HCT116 (cell line): ENCODE results near the gene TJAP1. TPM values are rescaled to one million over a fixed set of nuclear protein-coding genes. Genes with fewer than 3 reads are reported as not detected.

Experiments used
- ATAC-seq: fragments of 200-7000 bp; cut with Tn5 transposase; 2 replicates; pipeline ENCODE4 v1.9.1; 2020; ENCODE audit warnings: mild to moderate bottlenecking, moderate library complexity
- BruUV-seq: library from RNA; stranded (reverse); fragments of 400-500 nt; replicated peaks from 2 replicates; lab custom pipeline; 2021; lab: Mats Ljungman, UMichigan
- CTCF ChIA-PET: fragments of 300-600 bp; sonication (Branson Sonifier 250); formaldehyde crosslinking; loops from one replicate; lab custom pipeline; 2021; ENCODE audit warnings: antibody characterized with exemption; lab: Charles Lee
- POLR2A ChIA-PET: fragments of 300-600, 350-600 bp; sonication (Branson Sonifier 250); formaldehyde crosslinking; loops from one replicate; lab custom pipeline; 2021; ENCODE audit warnings: antibody characterized with exemption; lab: Charles Lee
- RAD21 ChIA-PET, 2 experiments: fragments of 300-600 bp; sonication (Branson Sonifier 250); formaldehyde crosslinking; loops; one replicate each; lab custom pipeline; 2023; ENCODE audit warnings: low total read pairs in 2 of 2; ENCODE audit not compliant: uncharacterized antibody in 2 of 2, unreplicated experiment in 2 of 2, low non-redundant PET in 1 of 2; lab: Charles Lee
- DNase-seq: peaks from one replicate; pipeline ENCODE4 v3.0.0-alpha.2; 2010; ENCODE audit warnings: low read depth, low spot score
- H2AFZ ChIP-seq: fragments of 200-600 bp; shearing (Covaris generic), sonication (generic); 2 replicates; pipeline ENCODE4 v1.6.1; 2017; ENCODE audit warnings: low read depth, mixed run types, mixed read lengths, antibody characterized with exemption, low read length; ENCODE audit not compliant: poor library complexity, severe bottlenecking
- H3K27ac ChIP-seq: 2 replicates; pipeline ENCODE4 v1.5.1; 2012; ENCODE audit warnings: low read depth, low read length
- H3K27me3 ChIP-seq: fragments of 200-600 bp; sonication (generic); 2 replicates; pipeline ENCODE4 v1.6.1; 2016; ENCODE audit warnings: mixed run types, low read length, mixed read lengths; ENCODE audit not compliant: insufficient read depth
- H3K36me3 ChIP-seq, 2 experiments: fragments of 200-500 bp in 1 of 2; fragments of 200-600 bp in 1 of 2; sonication (Bioruptor generic) in 1 of 2; sonication (generic) in 1 of 2; 2 replicates each; pipeline versions ENCODE4 v1.5.1 to v1.6.1; 2014 to 2016; ENCODE audit warnings: low read length in 2 of 2, inconsistent platforms in 1 of 2, mixed read lengths in 1 of 2, mixed run types in 1 of 2; ENCODE audit not compliant: insufficient read depth in 2 of 2, control insufficient read depth in 1 of 2
- H3K4me1 ChIP-seq, 2 experiments: fragments of 200-600 bp in 1 of 2; sonication (generic) in 1 of 2; 2 replicates each; pipeline versions ENCODE4 v1.5.1 to v1.6.1; 2012 to 2017; ENCODE audit warnings: low read length in 2 of 2, inconsistent platforms in 1 of 2, mild to moderate bottlenecking in 1 of 2, mixed read lengths in 1 of 2, mixed run types in 1 of 2, moderate library complexity in 1 of 2; ENCODE audit not compliant: insufficient read depth in 2 of 2, control insufficient read depth in 1 of 2
- H3K4me2 ChIP-seq: fragments of 200-600 bp; sonication (generic); 2 replicates; pipeline ENCODE4 v1.6.1; 2017; ENCODE audit warnings: mixed run types, low read length, mixed read lengths
- H3K4me3 ChIP-seq, 2 experiments: fragments of 200-600 bp in 1 of 2; sonication (generic) in 1 of 2; replicated peaks in 1 of 2; 2 replicates each; pipeline ENCODE4 v1.5.1; 2011 to 2016; ENCODE audit warnings: low read length in 2 of 2, control low read depth in 1 of 2, low read depth in 1 of 2, mild to moderate bottlenecking in 1 of 2, mixed read lengths in 1 of 2, mixed run types in 1 of 2
- H3K79me2 ChIP-seq: fragments of 200-600 bp; sonication (generic); 2 replicates; pipeline ENCODE4 v1.6.1; 2017; ENCODE audit warnings: mild to moderate bottlenecking, mixed run types, low read length, moderate library complexity, mixed read lengths; ENCODE audit not compliant: insufficient read depth
- H3K9ac ChIP-seq: fragments of 200-600 bp; sonication (generic); 2 replicates; pipeline ENCODE4 v1.6.1; 2016; ENCODE audit warnings: low read length, mixed read lengths
- H3K9me2 ChIP-seq: fragments of 200-600 bp; sonication (generic), shearing (Covaris generic); 2 replicates; pipeline ENCODE4 v1.6.1; 2017; ENCODE audit warnings: mixed run types, mild to moderate bottlenecking, moderate library complexity; ENCODE audit not compliant: insufficient read depth
- H3K9me3 ChIP-seq, 2 experiments: fragments of 200-500 bp in 1 of 2; fragments of 200-600 bp in 1 of 2; sonication (Bioruptor generic) in 1 of 2; sonication (generic) in 1 of 2; 2 replicates each; pipeline ENCODE4 v1.6.1; 2014 to 2017; ENCODE audit warnings: low read length in 2 of 2, mixed read lengths in 2 of 2, inconsistent platforms in 1 of 2, low read depth in 1 of 2, mild to moderate bottlenecking in 1 of 2, mixed run types in 1 of 2, moderate library complexity in 1 of 2; ENCODE audit not compliant: control insufficient read depth in 1 of 2, insufficient read depth in 1 of 2
- H4K20me1 ChIP-seq: fragments of 200-600 bp; sonication (generic), shearing (Covaris generic); 2 replicates; pipeline ENCODE4 v1.6.1; 2017; ENCODE audit warnings: mixed run types, mild to moderate bottlenecking, moderate library complexity; ENCODE audit not compliant: insufficient read depth
- ATF3 ChIP-seq: IDR thresholded peaks from 2 replicates; pipeline ENCODE4 v1.6.1; 2012
- CBX3 ChIP-seq: IDR thresholded peaks from 2 replicates; pipeline ENCODE4 v1.6.1; 2012; ENCODE audit warnings: low read depth
- CTCF ChIP-seq, 3 experiments: fragments of 200-600 bp in 1 of 3; sonication (generic) in 1 of 3; IDR thresholded peaks in 2 of 3; conservative IDR thresholded peaks in 1 of 3; 2 replicates each; pipeline ENCODE4 v1.5.1; 2012 to 2017; ENCODE audit warnings: low read depth in 2 of 3, low read length in 2 of 3, antibody characterized with exemption in 1 of 3, borderline replicate concordance in 1 of 3, control low read depth in 1 of 3, mild to moderate bottlenecking in 1 of 3, mixed read lengths in 1 of 3, mixed run types in 1 of 3, moderate library complexity in 1 of 3; ENCODE audit not compliant: insufficient read depth in 1 of 3
- EGR1 ChIP-seq: IDR thresholded peaks from 2 replicates; pipeline ENCODE4 v1.6.1; 2012; ENCODE audit warnings: low read depth
- ELF1 ChIP-seq: IDR thresholded peaks from 2 replicates; pipeline ENCODE4 v1.6.1; 2012; ENCODE audit warnings: low read depth, borderline replicate concordance
- EZH2 ChIP-seq: fragments of 200-600 bp; sonication (generic); IDR thresholded peaks from 2 replicates; pipeline ENCODE4 v1.6.1; 2017; ENCODE audit warnings: antibody characterized with exemption, mixed run types
- POLR2A ChIP-seq: IDR thresholded peaks from 2 replicates; pipeline ENCODE4 v1.7.0; 2011; ENCODE audit warnings: borderline replicate concordance; ENCODE audit not compliant: insufficient read depth, insufficient read length; ENCODE audit errors: extremely low read depth
- POLR2AphosphoS5 ChIP-seq: IDR thresholded peaks from 2 replicates; pipeline ENCODE4 v1.6.1; 2011; ENCODE audit warnings: mild to moderate bottlenecking, low read depth, low read length, moderate library complexity
- RAD21 ChIP-seq: IDR thresholded peaks from 2 replicates; pipeline ENCODE4 v1.6.1; 2012; ENCODE audit warnings: low read depth, mild to moderate bottlenecking
- REST ChIP-seq: IDR thresholded peaks from 2 replicates; pipeline ENCODE4 v1.6.1; 2012; ENCODE audit warnings: low read depth
- SIN3A ChIP-seq: IDR thresholded peaks from 2 replicates; pipeline ENCODE4 v1.6.1; 2012; ENCODE audit warnings: low read depth
- SP1 ChIP-seq: IDR thresholded peaks from 2 replicates; pipeline ENCODE4 v1.6.1; 2012; ENCODE audit warnings: low read depth
- SRF ChIP-seq: IDR thresholded peaks from 2 replicates; pipeline ENCODE4 v1.6.1; 2012; ENCODE audit warnings: low read depth
- TCF7L2 ChIP-seq: IDR thresholded peaks from 2 replicates; pipeline ENCODE4 v1.7.0; 2011; ENCODE audit warnings: borderline replicate concordance, inconsistent platforms; ENCODE audit not compliant: insufficient read depth, insufficient read length; ENCODE audit errors: extremely low read depth
- YY1 ChIP-seq: IDR thresholded peaks from 2 replicates; pipeline ENCODE4 v1.6.1; 2011; ENCODE audit warnings: low read length, low read depth, moderate library complexity, mild to moderate bottlenecking; ENCODE audit not compliant: insufficient replicate concordance; ENCODE audit errors: extremely low read depth
- ZBTB33 ChIP-seq: IDR thresholded peaks from 2 replicates; pipeline ENCODE4 v1.6.1; 2011; ENCODE audit warnings: mild to moderate bottlenecking, low read length, moderate library complexity; ENCODE audit not compliant: insufficient replicate concordance; ENCODE audit errors: extremely low read depth
- ZFX ChIP-seq: fragments of 450-650 bp; IDR thresholded peaks from 2 replicates; pipeline ENCODE4 v1.6.1; 2017
- ZNF274 ChIP-seq: fragments of 200-500 bp; sonication (Bioruptor generic); IDR thresholded peaks from 2 replicates; pipeline ENCODE4 v1.6.1; 2014; ENCODE audit warnings: mild to moderate bottlenecking, low read depth, low read length, inconsistent platforms
- intact Hi-C: fragments of 100-400 bp; cut with micrococcal nuclease; formaldehyde crosslinking; loops from 2 replicates; pipeline ENCODE4 v1.10.0; 2022
- total RNA-seq: library from RNA; stranded (reverse); gene quantifications from one replicate; pipeline ENCODE4 v1.2.1, GENCODE V29; 2021; ENCODE audit not compliant: unreplicated experiment

TJAP1 gene
- total RNA-seq, 1 experiment from 2014 or later = 45.2 TPM

GRCh38 chr6:43500921-43501320 is 23.6 kb downstream of the TJAP1 start:
- CTCF ChIA-PET = interaction anchor here (1.2 kb wide), 1 partner anchor 8 kb away, joined by 3 read pairs; no protein-coding TSS in a partner anchor
- H3K79me2 ChIP-seq = peaks cover 19% of the 10 kb centered on the region
- DNase-seq = no peak
- TF ChIP-seq SIN3A (no peak), SP1 (no peak), YY1 (no peak), POLR2A (no peak), ELF1 (no peak), SRF (no peak), ZBTB33 (no peak), ZNF274 (no peak), CBX3 (no peak), REST (no peak), POLR2AphosphoS5 (no peak), EZH2 (no peak), ATF3 (no peak), EGR1 (no peak), CTCF (IDR thresholded peaks at IDR 0.05 in 2 of 3, conservative IDR thresholded peaks at IDR 0.05 in 1 of 3; ENCODE audit: borderline replicate concordance in 1 of 3, insufficient read depth in 1 of 3, low read depth in 2 of 3, low read length in 2 of 3) (no peak), RAD21 (no peak), ZFX (no peak), TCF7L2 (no peak)
- TF ChIP-seq, all 23 proteins: peak for 0
- intact Hi-C loops = loop anchor here (10.0 kb wide), 1 partner anchor 136 kb away; the partner anchor contains the start of gene ZNF318
- H3K9me2 ChIP-seq = no peaks in the 10 kb centered on the region
- H3K27me3 ChIP-seq = no peaks in the 10 kb centered on the region
- no peak overlapping the region for H3K4me2 ChIP-seq
- ATAC-seq = no peak
- H4K20me1 ChIP-seq = no peaks in the 10 kb centered on the region
- no peak overlapping the region for H3K4me3 ChIP-seq
- ChIA-PET POLR2A (interaction anchor here (0.6 kb wide), 2 partner anchors 24 to 475 kb away, joined by 3 to 4 read pairs; partner anchors contain the start of gene TJAP1), RAD21 (interaction anchor here in 1 of 2 experiments (0.7 kb wide), 1 partner anchor 55 kb away, joined by 3 read pairs; no protein-coding TSS in a partner anchor)
- H3K27ac ChIP-seq = no peak overlapping the region
- no peak overlapping the region for H3K9ac ChIP-seq
- peaks cover 11 to 48% of the 10 kb centered on the region in 2 experiments; a peak in 3 of 4 replicates for H3K36me3 ChIP-seq
- H3K9me3 ChIP-seq = no peaks in the 10 kb centered on the region
- H3K4me1 ChIP-seq = peaks cover 13 to 14% of the 10 kb centered on the region in 2 experiments
- no peak overlapping the region for H2AFZ ChIP-seq
- BruUV-seq = no TSS peak
